ENCODE results near the gene MYO5A.

The MYO5A gene

GRCh38 chr15:52262364-52262763, 266.3 kb downstream of the MYO5A start:
- no peak for DNase-seq (ENCODE audit: low read depth)
- TF ChIP-seq CTCF (IDR thresholded peaks at IDR 0.05; ENCODE audit: insufficient read depth, low read depth, low read length, missing control alignments), result no peak
- H3K4me3 ChIP-seq (ENCODE audit: low read length), result no peak overlapping the region

- DNase-seq (ENCODE audit: low read depth), result peak; percentile 77
- H3K4me3 ChIP-seq (ENCODE audit: low read length), result no peak overlapping the region
- TF ChIP-seq CTCF (IDR thresholded peaks at IDR 0.05; ENCODE audit: insufficient read depth, low read depth, low read length, missing control alignments), result no peak
These were observed 267.0 kb downstream of the MYO5A start for GRCh38 chr15:52261498-52262242.

GRCh38 chr15:52261026-52261425, 267.7 kb downstream of the MYO5A start:
- no peak for TF ChIP-seq CTCF (IDR thresholded peaks at IDR 0.05; ENCODE audit: insufficient read depth, low read depth, low read length, missing control alignments)
- H3K4me3 ChIP-seq (ENCODE audit: low read length), result no peak overlapping the region
- no peak for DNase-seq (ENCODE audit: low read depth)

GRCh38 chr15:52259503-52259902, 269.2 kb downstream of the MYO5A start:
- H3K4me3 ChIP-seq (ENCODE audit: low read length), result no peak overlapping the region
- TF ChIP-seq CTCF (IDR thresholded peaks at IDR 0.05; ENCODE audit: insufficient read depth, low read depth, low read length, missing control alignments), result no peak
- no peak for DNase-seq (ENCODE audit: low read depth)

- DNase-seq (ENCODE audit: low read depth), result no peak
- TF ChIP-seq CTCF (IDR thresholded peaks at IDR 0.05; ENCODE audit: insufficient read depth, low read depth, low read length, missing control alignments), result no peak
These were observed 270.2 kb downstream of the MYO5A start for GRCh38 chr15:52258461-52258860.

GRCh38 chr15:52257734-52258062, 271.0 kb downstream of the MYO5A start:
- TF ChIP-seq CTCF (IDR thresholded peaks at IDR 0.05; ENCODE audit: insufficient read depth, low read depth, low read length, missing control alignments), result no peak
- H3K4me3 ChIP-seq (ENCODE audit: low read length), result no peak overlapping the region
- DNase-seq (ENCODE audit: low read depth), result peak; percentile 57

More at GRCh38 chr15:52258461-52258860, 270.2 kb downstream of the MYO5A start:
- no peak overlapping the region for H3K4me3 ChIP-seq (ENCODE audit: low read length)
